Measurements from ENCODE around the gene SURF4.

GRCh38 chr9:133404454-133405002 lies 28.7 kb upstream of the SURF4 start:
- TF ChIP-seq CTCF (IDR thresholded peaks at IDR 0.05) = no peak
- TF ChIP-seq ZFX (IDR thresholded peaks at IDR 0.05; ENCODE audit: borderline replicate concordance) = no peak

All from 22Rv1 (cell line).